Stimulated activated CD8-positive, alpha-beta memory T cell treated with anti-CD3 and anti-CD28 coated beads, Interleukin-4, amount 100 ng/mL, for 24 hours (primary cell): ENCODE measurements around the gene RLBP1.
A peak's percentile ranks its signal among the peaks of the same experiment; 100 is the strongest.

Source experiments
- DNase-seq: peaks from one replicate; pipeline ENCODE4 v3.0.0-alpha.2; 2020; ENCODE audit warnings: low read depth

The RLBP1 gene

DNA sequence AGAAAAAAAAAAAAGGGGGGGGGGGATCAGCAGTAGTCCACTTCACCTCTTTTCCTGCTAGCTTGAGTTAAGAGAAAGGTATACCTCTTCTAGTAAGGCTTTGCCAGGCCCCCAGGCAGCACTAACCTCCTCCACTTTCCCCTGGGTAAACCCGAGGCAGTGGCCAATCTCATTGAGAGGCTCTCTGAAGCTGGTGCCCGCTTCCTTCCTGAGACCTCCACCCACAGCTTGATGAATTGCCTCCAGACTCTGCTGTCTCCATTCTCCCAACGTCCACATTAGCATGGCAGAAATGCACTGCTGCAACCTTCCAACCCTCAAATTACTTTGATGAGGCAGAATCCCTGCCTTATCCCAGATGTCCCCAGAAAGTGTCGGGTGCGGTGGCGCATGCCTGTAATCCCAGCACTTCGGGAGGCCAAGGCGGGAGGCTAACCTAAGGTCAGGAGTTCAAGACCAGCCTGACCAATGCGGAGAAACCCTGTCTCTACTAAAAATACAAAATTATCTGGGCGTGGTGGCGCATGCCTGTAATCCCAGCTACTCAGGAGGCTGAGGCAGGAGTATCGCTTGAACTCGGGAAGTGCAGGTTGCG, 15.3 kb downstream of the RLBP1 start:
- no peak for DNase-seq

DNA sequence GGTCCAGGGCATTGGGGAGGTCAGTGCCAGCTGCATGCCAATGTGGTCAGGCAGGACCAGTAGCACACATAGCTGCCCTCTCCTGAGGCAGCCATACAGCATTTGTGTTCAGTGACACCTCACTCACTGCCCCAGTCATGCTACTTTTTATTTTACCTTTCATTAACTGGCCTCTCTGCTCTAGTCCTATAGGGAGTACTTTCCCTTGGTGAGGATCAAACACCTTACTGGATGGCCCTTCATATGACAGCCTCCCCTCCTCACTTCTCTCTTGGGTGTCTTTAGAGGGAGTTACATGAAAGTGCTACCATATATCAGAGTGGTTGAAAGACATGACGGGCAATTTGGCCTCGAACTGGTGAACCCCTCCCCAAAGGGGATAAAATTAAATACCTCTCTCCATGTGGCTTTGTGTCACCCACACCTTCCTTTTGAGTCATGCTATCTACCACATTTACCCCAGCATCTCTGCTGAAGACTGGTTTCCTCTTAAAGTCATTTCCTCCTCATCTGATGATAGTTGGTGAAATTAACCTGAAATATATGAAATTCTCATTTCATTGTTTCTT, 17.6 kb downstream of the RLBP1 start:
- DNase-seq: no peak

DNA sequence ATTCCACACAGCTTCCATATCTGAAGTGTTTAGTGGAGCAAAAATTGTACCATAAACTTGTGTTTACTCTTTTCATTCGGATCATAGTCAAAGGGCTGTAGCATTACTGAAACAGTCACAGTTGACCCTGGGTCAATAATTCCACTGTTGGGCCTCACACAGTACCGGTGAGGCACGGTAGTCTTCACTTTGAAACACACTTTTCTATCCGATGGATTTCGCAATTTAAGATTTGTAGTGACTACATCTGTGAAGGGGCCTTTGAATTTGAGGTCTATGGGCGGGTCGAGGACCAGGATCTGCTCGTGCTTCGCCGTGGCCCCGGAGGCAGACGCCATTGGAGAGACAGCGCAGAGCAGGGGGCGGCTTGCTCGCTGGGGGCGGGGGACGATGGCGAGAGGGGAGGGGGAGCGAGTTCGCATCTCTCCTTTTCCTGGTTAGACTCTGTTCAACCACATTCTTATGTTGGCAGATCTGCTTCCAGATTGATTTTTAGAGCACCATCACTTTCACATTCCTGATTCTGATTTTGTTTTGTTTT, 19.8 kb downstream of the RLBP1 start:
- DNase-seq: no peak

GRCh38 chr15:89200182-89200581, 21.2 kb downstream of the RLBP1 start:
- DNase-seq: no peak

DNA sequence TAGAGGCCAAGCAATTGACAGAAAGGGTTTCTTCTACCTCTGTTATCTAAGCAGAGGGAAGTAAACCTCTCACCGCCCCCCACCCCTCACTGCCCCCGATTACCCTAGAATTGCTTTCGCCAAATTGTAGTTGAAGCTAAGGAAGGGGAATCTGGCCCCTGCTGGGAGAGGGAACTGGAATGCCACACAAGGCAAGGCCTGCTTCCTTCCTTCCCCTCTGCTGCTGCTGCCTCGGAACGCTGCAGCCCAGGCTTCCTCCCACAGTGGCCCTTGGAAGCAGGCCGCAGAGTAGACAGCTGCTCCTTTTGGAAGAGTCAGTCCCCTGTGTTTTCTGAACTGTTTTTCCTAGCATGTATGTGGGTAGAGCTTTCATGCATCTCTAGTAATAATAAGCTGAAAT, 21.6 kb downstream of the RLBP1 start:
- no peak for DNase-seq

- DNase-seq: no peak
Measured at GRCh38 chr15:89198934-89199333, 22.4 kb downstream of the RLBP1 start.

DNA sequence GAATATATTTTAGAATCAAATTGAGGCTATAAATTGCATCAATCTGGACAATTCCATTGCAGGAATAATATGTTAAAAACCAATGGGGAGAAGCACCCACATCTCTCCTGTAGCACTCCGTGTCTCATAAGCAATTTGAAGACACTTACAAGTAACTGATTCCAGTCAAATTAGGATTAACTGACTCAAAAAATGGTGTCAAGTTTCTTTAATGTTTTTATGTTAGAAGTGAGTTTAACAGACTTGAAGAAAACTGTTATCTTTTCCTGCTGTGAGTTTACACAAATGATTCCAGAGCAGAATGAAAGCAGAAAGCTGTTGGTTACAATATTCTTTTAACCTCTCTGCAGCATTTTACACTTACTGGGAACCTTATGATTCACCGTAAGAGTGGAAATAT, 23.2 kb downstream of the RLBP1 start:
- DNase-seq: no peak

GRCh38 chr15:89197503-89197971, 23.8 kb downstream of the RLBP1 start:
- no peak for DNase-seq

- peak; percentile 9 for DNase-seq
Measured at GRCh38 chr15:89196994-89197393, 24.4 kb downstream of the RLBP1 start.

DNA sequence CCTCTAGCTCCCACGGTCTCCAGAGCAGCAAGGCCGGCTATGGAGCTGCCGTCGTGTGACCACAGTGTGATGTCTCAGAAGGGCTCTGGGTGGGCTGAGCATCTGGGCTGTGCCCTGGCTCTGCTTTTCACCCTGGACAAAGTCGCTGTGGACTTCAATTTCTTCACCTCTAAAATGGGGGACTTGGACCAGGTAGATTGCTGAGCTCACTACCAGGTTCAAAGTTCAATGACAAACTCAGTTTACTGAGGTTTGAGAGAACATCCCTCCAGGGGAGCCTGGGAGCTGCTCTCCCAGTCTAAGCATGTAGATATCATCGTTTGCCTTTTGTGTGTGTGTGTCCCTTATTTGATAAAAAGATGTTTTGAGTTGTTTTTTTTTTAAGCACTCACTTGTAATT, 25.1 kb downstream of the RLBP1 start:
- DNase-seq: no peak

DNA sequence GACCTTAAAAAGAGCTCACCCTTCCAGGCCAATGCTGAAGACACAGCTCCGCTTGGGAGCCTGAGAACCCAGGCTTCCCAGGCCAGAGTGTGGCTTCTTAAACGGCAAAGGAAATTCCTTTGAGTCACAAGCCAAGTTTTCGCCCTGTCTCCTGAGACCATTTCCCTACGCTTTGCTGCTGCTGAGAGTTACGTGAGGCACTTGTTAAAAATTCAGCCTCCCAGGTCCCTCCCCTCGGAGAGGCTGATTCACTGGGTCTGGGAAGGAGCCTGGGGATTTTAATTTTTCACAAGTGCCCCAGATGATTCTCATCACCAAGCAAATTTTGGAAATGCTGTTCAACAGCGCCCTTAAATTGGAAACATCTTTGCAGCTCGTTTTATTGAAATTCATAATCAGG, 25.5 kb downstream of the RLBP1 start:
- no peak for DNase-seq

- no peak for DNase-seq
Measured at GRCh38 chr15:89194608-89195007, 26.8 kb downstream of the RLBP1 start.

- DNase-seq: no peak
Measured at GRCh38 chr15:89192766-89193165, 28.6 kb downstream of the RLBP1 start.

GRCh38 chr15:89192136-89192535, 29.2 kb downstream of the RLBP1 start:
- DNase-seq: no peak

DNA sequence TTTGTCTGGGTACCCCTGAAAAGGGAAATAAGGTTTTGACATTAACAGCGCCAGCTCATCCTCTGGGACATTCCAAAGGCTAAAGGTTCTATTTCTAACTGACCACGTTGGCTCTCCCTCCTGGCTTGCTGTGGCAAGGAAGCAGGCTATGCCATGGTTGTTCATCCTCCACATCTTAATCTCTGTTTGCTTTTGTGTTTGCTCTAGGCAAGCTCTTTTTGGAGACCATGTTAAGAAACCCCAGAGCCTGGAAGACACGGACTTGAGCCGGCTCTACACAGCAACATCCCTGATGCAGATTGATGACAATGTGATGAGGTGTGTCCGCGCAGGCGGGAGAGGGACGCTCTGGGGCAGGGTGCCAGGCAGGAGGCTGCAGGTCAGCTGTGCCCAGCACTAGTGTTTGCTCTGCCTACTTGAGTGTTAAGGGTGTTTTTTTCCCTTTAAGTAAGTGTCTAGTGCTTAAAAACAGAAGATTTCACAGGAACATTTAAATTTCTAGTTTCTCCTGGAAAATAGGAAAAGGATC, 33.3 kb downstream of the RLBP1 start:
- DNase-seq: no peak

- no peak for DNase-seq
Measured at GRCh38 chr15:89187301-89187985, 33.9 kb downstream of the RLBP1 start.

- no peak for DNase-seq
Measured at GRCh38 chr15:89186803-89187202, 34.6 kb downstream of the RLBP1 start.

- no peak for DNase-seq
Measured at GRCh38 chr15:89184886-89185526, 36.4 kb downstream of the RLBP1 start.

GRCh38 chr15:89184357-89184756, 37.0 kb downstream of the RLBP1 start:
- no peak for DNase-seq

- DNase-seq: no peak
Measured at GRCh38 chr15:89179966-89180875, 41.2 kb downstream of the RLBP1 start.

DNA sequence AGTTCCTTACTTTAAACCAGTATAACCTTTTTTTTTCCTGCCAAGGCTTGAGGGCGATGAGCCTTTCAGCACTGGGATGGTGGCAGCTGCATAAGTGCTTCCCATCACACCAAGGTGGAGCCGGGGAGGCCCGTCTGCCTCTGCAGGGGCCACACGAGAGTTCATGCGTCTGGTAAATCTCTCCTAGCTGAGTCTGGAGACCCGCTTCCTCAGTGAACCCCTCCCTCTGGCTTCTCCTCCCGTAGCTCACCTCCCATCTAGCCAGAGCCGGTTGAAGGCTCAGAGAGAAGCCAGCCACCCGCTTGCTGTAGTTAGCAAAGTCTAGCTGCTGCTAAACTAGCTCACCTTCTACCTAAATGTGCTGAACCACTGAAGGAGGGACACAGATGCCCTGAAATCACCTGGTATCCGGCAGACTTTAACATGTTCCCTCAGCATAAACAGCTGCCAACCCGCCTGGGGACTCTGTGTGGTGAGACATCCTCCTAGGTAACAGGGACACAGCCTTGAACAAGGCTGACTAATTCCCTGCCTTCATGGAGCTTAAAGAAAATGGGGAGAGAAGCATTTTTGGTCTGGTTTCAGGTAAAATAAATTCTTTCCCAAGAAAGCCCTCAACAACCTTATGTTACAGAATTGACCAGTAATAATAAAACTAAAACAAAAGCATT, 42.9 kb downstream of the RLBP1 start:
- DNase-seq: no peak
